Activated effector memory CD4-positive, alpha-beta T cell treated with Interleukin-2 at 50 U/mL for 16 hours (primary cell): ENCODE measurements around the gene KIAA0040.
"Not testable (repeated sequence)": the region's sequence is repeated elsewhere in the genome, so short reads cannot be mapped to it uniquely, and the experiment has no call there.

Experiments used
- DNase-seq: peaks from one replicate; pipeline ENCODE4 v3.0.0-alpha.2; 2020

Gene KIAA0040

DNA sequence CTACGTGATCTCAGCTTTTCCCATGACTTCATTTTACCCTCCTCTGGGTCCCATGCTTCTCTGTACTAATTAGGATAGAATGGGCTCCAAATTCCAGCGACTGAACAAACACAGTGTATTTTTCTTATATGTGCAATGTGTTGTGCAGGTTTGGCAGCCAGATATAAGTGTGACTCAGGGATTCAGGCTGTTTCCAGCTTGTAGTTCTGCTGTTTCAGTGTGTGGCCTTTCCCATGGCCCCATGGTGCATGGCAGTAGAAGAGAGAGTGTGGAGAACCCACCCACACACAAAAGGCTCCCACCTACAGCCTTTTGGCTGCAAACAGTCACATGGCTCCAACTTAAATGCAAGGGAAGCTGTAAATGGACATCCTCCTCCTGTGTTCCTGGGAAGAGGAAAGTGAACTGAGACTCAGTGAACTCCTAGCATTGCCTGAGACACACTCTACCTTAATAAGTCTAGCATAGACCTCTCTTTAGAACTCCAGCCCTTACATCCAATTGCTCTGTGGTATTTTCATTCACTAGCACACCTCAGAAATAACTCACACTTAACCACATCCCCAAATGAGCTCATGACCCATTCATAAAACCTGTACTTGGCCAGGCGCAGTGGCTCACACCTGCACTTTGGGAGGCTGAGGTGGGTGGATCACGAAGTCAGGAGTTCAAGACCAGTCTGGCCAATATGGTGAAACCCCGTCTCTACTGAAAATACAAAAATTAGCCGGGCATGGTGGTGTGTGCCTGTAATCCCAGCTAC is 58.7 kb downstream of the KIAA0040 start:
- no peak for DNase-seq

DNA sequence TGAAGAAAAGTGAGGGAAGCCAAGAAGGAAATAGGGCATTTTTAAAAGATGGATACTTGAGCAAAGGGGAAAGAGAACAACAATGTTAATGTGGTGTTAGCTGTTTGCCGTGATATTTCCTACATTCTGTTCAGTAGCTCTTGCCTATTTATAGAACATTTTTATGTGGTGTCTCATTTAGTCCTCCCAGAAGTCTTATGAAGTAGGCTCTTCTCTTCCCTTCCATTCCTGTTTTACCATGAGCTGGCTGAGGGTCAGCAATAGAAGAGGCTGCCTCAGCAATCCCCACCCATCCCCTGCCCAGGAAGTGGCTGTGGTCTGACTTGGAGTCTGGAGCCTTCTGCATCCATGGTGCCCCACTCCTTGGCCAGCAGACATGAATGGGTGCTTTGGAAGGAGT is 60.1 kb downstream of the KIAA0040 start:
- no peak for DNase-seq

DNA sequence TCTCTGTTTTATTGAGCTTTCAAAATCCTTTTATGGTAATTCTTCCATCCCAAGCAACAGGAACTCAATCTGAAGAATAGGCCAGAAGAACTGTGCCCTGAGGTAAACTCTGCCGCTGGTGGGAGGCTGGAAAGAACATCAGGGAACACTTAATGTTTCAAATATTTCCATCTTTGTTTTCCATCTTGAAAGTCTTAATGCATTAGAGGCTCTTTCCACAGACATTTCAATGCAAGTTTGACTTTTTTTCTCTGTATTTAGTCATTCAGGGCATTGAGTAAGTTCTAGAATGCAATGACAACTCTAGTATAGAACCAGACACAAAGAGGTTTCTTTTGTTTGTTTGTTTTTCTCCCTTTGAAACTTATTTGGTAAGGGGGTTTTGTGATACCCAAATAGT is 61.5 kb downstream of the KIAA0040 start:
- no peak for DNase-seq

DNA sequence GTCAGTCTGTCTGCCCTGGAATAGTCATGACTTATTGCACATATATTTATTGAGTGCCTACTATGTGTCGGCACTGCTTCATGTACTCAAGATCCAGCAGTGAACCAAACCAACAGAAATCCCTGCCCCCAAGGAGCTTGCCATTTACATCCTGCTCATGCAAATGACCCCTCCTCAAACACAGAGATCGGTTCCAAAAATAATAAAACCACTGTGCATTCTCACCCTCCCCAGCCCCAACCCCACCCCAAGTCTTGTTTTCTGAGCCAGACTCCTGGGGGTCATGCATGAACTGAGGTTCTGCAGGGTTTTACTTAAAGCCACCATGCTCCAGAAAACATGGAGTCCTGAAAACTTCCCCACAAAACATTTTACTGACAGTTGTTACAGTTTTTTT is 61.9 kb downstream of the KIAA0040 start:
- no peak for DNase-seq

DNA sequence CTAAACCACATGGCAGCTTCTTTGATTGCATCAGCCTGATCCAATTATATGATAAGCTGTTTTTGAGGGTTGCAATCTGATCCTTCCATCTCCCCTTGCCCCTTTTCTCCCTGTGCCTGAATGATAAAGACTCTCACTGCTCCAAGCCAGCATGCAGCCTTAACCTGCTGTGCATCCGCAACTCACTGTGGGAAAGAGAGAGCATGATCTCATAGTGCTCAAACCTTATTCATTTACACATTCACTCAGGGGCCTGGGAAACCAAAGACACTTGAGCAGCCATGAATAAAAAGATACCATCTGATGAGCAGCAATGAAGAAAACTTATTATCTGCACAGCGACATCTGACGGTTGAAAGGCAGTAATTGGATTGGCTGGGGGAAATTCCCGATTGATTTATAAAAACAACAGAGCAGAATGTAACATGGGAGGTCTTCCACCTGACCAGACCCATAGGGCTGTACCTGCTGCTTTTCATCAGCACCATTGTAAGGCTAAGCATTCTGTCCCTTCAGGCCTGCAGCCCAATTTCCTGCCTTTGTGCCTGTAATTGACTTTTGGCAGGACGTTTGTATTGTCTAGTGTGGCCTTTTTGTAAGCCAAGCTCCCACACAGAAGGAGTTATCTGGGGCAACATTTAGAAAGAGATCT is 62.5 kb downstream of the KIAA0040 start:
- no peak for DNase-seq

DNA sequence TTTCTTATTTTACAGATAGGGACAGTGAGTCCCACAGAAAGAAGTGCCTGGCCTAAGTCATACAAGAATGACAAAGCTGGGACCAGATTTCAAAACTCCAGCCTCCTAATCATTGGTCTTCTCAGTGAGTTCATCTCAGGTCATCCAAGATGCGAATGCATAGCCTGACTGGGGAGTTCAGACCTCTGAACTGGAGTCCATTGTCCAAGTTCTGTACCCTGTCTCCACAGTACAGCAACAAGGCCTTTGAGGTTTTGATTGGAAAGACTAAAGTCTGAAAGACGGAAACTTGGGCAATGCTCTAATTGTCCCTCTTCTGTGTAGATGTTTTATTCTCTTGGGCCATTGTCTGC is 63.0 kb downstream of the KIAA0040 start:
- DNase-seq: no peak

DNA sequence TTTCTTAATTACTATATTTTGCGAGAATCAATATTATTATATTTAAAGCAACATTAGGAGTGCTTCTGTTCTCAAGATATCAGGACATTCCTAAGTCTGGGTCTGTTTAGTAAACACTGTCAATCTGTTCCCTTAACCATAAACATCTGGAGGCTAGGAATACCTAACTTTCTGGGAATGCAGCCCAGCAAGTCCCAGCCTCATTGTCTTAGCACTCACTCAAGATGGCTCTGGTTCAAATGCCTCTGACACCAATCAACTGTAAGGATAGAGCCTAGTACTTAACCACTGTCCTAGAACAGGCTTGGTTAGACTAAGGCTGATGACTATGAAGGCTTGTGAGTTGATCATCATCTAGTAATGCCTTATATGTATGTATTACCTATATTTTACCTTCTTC is 63.4 kb downstream of the KIAA0040 start:
- no peak for DNase-seq

DNA sequence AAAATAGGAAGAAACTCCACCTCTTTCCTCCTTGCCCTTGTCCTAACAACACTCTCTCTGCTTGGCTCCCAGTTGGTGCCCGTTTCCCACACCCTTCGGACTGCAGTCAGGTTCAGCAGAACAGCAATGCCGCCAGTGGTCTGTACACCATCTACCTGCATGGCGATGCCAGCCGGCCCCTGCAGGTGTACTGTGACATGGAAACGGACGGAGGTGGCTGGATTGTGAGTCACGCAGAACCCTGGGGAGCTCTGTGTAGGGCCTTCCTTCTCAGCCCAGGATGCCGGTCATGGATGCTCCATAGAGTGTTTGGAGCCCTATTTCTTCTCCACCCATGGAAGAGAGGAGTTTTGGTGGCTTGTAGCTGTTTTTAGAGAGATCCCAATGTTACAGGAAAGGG is 64.1 kb downstream of the KIAA0040 start:
- DNase-seq: no peak

DNA sequence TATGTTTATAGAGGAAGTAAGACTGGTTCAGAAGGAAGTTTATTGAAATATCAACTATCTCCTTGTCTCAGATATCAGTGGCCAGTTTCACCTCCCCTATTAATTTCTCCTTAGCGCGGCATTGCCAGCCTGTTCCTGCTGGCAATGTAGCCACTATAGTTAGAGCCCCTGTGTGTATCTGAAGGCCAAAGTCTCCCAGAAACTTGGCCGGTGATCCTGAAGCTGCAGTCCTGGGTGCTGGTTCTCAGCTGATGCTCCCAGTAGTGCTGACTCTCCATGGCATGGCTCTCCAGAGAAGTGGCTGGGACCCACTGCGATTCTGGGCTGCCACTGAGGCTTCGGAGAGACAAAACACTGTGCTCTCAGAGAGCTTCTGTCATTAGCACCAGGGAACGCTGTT is 65.0 kb downstream of the KIAA0040 start:
- DNase-seq: no peak

DNA sequence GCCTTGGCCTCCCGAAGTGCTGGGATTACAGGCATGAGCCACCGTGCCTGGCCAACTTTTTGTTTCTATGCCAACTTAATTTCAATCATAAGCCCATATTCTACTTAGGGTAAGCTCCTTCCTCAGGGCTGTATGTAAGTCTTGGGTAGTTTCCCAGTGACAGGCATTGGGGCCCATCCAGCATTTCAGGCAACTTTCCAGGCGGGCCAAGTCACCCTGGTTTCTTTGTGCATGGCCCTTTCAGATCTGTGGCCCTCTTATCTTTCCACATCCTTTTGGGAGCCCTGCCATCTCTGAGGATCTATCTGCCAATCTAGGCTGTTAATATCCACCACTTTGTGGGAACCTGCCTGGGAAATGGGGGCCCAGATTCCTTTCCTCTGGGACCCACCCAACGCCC is 66.2 kb downstream of the KIAA0040 start:
- no peak for DNase-seq

DNA sequence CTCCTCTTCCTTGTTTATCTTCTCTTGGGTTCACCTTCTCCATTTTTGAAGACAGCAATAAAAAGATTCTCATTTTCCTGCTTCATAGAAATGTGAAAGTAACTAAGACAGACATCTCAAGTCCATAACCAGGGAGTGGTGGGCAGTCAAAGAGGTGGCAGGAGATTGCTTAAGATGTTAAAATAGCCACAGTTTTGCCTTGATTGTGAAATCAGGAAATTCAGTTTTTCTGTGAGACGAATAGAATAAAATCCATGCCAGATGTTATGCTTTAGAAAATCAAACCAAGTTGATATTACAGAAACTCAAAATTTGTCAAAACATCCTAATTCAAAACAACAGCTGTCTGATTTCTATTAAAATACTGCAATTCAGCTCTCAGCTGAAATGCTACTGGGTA is 67.7 kb downstream of the KIAA0040 start:
- DNase-seq: no peak

DNA sequence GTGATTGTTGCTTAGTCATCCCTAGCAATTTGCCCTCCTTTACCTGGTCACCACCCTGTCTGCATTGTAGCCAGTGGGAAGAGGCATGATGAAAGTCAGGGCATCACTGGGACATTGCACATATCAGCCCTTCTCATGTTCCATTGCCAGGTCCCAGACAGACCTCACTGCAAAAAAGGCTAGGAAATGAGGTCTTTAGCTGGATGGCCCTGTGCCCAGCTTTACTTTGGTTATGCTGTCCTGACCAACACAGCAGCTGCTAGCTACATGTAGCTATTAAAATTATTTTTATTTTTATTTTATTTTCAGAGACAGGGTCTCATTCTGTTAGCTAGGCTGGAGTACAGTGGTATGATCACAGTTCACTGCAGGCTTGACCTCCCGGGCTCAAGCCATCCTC is 72.1 kb downstream of the KIAA0040 start:
- no peak for DNase-seq

DNA sequence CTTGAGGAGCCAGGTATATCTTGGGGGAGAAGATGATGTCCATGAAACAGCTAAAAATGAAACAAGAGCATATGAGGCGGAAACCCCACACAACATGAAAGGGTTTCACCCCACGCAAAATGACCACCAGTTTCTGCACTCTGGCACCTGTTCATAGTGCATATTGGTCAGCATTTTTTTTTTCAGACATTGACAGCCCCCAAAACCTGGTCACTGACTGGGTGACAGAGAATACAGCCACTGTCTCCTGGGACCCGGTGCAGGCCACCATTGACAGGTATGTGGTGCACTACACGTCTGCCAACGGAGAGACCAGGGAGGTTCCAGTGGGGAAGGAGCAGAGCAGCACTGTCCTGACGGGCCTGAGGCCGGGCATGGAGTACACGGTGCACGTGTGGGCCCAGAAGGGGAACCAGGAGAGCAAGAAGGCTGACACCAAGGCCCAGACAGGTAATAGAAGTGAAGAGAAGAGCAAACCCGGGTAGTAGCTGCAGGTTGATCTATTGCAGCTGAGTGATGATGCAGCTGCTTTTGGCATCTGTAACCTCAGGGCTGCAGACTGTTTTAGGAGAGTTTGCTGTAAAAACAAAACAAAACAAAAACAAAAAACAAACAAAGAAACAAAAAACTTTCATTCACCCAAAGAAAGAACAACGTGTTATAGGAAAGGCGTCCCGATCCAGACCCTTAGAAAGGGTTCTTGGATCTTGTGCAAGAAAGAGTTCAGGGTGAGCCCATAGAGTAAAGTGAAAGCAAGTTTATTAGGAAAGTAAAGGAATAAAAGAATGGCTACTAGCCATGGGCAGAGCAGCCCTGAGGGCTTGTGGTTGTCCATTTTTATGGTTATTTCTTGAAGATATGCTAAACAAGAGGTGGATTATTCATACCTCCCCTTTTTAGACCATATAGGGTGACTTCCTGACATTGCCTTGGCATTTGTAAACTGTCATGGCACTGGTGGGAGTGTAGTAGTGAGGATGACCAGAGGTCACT is 73.9 kb downstream of the KIAA0040 start:
- no peak for DNase-seq

DNA sequence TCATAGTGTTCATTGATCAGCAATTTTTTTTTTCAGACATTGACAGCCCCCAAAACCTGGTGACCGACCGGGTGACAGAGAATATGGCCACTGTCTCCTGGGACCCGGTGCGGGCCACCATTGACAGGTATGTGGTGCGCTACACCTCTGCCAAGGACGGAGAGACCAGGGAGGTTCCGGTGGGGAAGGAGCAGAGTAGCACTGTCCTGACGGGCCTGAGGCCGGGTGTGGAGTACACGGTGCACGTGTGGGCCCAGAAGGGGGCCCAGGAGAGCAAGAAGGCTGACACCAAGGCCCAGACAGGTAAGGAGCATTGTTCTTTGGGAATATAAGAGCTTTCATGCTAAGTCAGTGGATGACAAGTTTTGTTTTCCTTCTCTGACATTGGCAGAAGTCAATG is 75.7 kb downstream of the KIAA0040 start:
- no peak for DNase-seq

DNA sequence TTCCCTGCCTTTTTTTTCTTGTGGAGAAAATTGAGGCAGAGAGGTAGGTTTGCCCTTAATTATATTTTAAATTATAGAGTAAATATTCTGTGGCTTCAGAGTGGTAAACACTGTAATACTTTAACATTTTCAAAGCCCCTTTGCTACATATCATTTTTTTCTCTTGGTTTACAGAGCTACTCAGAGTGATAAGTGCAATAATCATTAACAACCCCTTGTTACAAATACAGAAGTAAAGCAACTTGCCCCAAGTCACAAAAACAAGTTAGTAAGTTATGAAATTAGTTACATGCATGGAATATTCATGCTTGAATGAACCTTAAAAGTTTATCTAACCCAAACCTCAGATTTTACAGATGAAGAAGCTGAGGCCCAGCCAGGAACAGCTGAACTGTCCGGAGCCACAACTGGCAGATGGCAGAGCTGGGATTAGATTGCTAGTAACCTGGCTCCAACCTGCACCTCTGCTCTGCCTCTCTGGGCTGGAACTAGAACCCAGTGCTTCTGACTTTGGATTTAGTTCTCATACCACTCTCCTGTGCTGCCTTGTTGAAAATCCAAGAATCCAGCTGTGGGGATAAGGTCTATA is 76.3 kb downstream of the KIAA0040 start:
- no peak for DNase-seq

DNA sequence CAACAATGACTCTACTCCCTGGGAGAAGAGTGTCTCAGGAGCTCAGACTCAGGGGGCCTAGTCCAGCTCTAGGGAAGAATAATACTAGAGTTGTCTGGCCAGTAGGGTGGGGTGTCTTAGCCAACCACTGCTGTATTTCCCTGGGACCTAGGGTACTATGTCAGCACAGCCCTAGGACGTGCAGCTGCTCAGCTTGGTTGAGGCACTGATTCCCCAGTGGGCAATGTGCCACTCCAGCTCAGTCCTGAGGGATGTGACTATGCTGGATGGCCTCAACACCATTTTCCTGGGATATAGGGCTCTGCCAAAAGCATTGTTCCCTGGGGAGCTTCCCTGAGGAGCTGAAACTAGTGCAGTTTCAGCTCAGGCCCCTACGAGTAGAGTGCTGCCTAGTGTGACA is 77.6 kb downstream of the KIAA0040 start:
- DNase-seq: no peak

DNA sequence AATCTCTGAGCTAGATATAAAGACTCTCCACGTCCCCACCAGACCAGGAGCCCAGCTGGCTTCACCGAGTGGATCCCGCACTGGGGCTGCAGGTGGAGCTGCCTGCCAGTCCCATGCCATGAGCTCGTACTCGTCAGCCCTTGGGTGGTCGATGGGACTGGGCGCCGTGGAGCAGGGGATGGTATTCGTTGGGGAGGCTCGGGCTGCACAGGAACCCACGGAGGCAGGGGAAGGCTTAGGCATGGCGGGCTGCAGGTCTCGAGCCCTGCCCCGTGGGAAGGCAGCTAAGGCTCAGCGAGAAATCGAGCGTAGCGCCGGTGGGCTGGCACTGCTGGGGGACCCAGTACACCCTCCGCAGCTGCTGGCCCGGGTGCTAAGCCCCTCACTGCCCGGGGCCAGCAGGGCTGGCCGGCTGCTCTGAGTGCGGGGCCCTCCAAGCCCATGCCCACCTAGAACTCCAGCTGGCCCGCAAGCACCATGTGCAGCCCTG is 84.2 kb downstream of the KIAA0040 start:
- not testable (repeated sequence) for DNase-seq
